Breast epithelium (tissue), 3 donors: Measurements from ENCODE around the gene FGF2.

Source experiments
- POLR2A ChIP-seq: fragments of 450-650 bp; IDR thresholded peaks from one replicate; pipeline ENCODE4 v1.6.1; 2016; ENCODE audit warnings: antibody characterized with exemption, mild to moderate bottlenecking, moderate library complexity
- TF ChIP-seq, protein P1 (sequence below), 3 donors: fragments of 450-650 bp; IDR thresholded peaks; one replicate each; pipeline ENCODE4 v1.5.1; 2016 to 2017; ENCODE audit warnings: antibody characterized with exemption in 3 of 3, mild to moderate bottlenecking in 3 of 3, moderate library complexity in 3 of 3

DNA sequence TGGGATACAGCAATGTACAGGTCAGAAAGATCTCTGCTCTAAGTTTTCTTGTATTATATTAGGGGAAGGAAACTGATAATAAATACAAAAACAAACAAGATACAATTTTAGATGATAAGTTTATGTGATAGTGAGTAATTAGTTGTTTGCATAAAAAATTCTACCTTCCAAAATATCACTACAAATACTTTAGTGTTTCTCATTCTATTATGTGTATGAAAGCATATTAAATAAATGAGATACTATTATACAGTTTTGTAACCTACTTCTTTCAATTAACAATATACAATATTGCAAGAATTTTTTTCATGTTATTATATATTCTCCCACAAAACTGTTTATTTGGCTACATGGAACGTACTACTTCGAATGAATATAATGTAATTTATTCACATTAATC lies 4.2 kb upstream of the FGF2 start:
- no peak for TF ChIP-seq POLR2A
- TF ChIP-seq, protein P1, sequence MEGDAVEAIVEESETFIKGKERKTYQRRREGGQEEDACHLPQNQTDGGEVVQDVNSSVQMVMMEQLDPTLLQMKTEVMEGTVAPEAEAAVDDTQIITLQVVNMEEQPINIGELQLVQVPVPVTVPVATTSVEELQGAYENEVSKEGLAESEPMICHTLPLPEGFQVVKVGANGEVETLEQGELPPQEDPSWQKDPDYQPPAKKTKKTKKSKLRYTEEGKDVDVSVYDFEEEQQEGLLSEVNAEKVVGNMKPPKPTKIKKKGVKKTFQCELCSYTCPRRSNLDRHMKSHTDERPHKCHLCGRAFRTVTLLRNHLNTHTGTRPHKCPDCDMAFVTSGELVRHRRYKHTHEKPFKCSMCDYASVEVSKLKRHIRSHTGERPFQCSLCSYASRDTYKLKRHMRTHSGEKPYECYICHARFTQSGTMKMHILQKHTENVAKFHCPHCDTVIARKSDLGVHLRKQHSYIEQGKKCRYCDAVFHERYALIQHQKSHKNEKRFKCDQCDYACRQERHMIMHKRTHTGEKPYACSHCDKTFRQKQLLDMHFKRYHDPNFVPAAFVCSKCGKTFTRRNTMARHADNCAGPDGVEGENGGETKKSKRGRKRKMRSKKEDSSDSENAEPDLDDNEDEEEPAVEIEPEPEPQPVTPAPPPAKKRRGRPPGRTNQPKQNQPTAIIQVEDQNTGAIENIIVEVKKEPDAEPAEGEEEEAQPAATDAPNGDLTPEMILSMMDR (IDR thresholded peaks at IDR 0.05) = no peak
